ES-I3 (cell line): Measurements from ENCODE around the gene AGPAT3.

Experiments
- H3K36me3 ChIP-seq: 2 replicates; pipeline ENCODE4 v1.6.1; 2013; ENCODE audit warnings: mild to moderate bottlenecking, low read length, control low read depth, moderate library complexity; ENCODE audit not compliant: insufficient read depth
- H3K4me1 ChIP-seq: 2 replicates; pipeline ENCODE4 v1.6.1; 2013; ENCODE audit warnings: mild to moderate bottlenecking, control low read depth, low read length; ENCODE audit not compliant: insufficient read depth
- H3K9ac ChIP-seq: 2 replicates; pipeline ENCODE4 v1.6.1; 2013; ENCODE audit warnings: low read depth, mild to moderate bottlenecking, low read length, moderate library complexity
- H3K9me3 ChIP-seq: 2 replicates; pipeline ENCODE4 v1.6.1; 2013; ENCODE audit warnings: mild to moderate bottlenecking, low read length, moderate library complexity; ENCODE audit not compliant: control insufficient read depth, insufficient read depth

AGPAT3 gene

GRCh38 chr21:43981871-43982210 is 116.8 kb downstream of the AGPAT3 start:
- H3K9ac ChIP-seq = no peak overlapping the region
- H3K36me3 ChIP-seq = no peaks in the 10 kb centered on the region
- peaks cover 5% of the 10 kb centered on the region for H3K4me1 ChIP-seq
- H3K9me3 ChIP-seq = no peaks in the 10 kb centered on the region

GRCh38 chr21:43982489-43983078 is 117.6 kb downstream of the AGPAT3 start:
- H3K4me1 ChIP-seq = peaks cover 5% of the 10 kb centered on the region
- no peak overlapping the region for H3K9ac ChIP-seq
- no peaks in the 10 kb centered on the region for H3K9me3 ChIP-seq
- no peaks in the 10 kb centered on the region for H3K36me3 ChIP-seq

- Histone ChIP-seq H3K9ac (no peak overlapping the region), H3K4me1 (peaks cover 5% of the 10 kb centered on the region), H3K9me3 (no peaks in the 10 kb centered on the region), H3K36me3 (no peaks in the 10 kb centered on the region)
Measured at GRCh38 chr21:43983390-43983789, 118.4 kb downstream of the AGPAT3 start.

GRCh38 chr21:43983860-43984420 is 118.9 kb downstream of the AGPAT3 start:
- no peak overlapping the region for H3K9ac ChIP-seq
- peaks cover 5% of the 10 kb centered on the region for H3K4me1 ChIP-seq
- no peaks in the 10 kb centered on the region for H3K36me3 ChIP-seq
- no peaks in the 10 kb centered on the region for H3K9me3 ChIP-seq

DNA sequence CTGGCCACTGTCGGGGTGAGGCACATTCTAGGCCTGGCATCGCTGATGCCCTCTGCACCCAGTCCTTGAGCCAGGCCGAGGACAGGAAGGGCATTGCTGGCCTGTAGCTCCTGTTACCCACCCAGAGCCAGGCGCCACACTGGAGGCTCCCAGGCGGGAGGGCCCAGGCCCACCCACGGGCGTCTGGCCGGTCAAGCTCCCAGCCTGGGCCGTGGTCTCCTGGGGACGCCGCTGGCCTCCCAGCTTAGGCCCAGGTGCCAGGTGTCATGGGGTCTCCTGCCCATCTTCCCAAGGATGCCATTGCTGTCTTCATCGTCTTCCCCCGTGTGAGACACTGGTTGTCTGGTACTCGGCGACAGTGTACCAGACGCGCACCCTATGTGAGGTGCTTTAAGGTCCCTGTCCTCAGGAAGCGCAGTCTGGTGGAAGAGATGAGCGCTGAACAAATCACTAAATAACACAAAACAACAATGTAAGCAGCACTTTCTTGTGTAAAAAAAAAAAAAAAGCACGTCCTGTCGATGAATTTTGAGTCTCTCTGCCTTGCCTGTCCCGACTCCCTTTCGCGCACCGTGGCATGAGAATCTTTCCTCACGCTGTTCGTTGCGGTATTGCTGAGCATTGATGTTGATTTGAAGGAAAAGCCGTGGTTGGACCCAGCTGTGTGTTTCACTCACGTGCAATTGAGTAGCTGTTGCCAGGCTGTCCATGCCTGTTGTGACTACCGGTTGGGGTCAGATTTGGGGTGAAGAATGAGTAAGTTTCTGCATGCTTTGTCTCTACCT is 120.1 kb downstream of the AGPAT3 start:
- H3K9me3 ChIP-seq = no peaks in the 10 kb centered on the region
- peaks cover 5% of the 10 kb centered on the region for H3K4me1 ChIP-seq
- H3K9ac ChIP-seq = peak overlapping the region; percentile 21; the same call in 1 of the 2 replicates
- no peaks in the 10 kb centered on the region for H3K36me3 ChIP-seq

GRCh38 chr21:43985690-43986251 is 120.7 kb downstream of the AGPAT3 start:
- Histone ChIP-seq H3K9me3 (no peaks in the 10 kb centered on the region), H3K36me3 (no peaks in the 10 kb centered on the region), H3K4me1 (peaks cover 5% of the 10 kb centered on the region), H3K9ac (peak overlapping the region; percentile 21; the same call in 1 of the 2 replicates)

DNA sequence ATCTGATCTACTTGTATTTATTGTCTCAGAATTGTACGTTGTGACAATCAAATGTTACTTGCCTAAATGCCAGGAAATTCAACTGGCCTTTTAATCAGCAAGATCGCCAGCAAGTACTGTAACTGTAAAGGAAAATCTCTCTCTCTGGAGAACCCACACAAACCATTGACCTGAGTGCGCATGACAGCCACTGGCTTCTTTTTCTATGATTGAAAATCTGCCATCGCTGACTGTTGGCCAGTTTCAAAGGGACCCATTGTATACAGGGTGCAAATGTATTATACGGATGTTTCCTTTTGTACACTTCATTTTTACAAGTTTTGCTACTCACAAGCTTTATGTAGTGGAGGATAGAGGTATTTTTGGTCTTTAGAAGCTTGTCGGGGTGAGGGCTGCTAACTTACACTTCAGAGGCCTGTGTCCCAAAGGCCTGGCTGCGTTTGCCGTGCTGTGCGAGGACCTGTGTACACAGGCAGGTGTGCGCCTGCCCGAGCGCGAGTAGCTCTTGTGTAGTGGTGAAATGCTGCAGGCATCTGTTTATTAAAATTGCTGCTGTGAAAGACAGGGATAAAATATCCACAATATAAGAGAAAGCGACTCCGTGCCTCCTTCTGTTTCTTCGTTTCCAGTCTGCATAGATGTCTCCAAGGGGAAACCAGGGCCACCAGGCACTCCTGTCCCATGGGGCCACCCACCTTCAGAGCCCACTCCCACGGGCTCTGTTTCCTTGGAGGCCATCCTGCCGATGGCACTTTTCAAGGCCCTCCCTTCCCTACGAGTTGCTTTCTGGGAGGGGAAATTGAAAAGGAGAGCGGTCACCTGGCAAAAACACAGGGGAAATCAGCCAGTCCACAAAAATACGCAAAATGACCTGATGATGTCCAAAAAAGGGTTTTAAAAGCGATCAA is 121.8 kb downstream of the AGPAT3 start:
- 0 out of 2 replicates have a peak overlapping the region, but pooled peaks have one; percentile 21 for H3K9ac ChIP-seq
- no peaks in the 10 kb centered on the region for H3K9me3 ChIP-seq
- peaks cover 5% of the 10 kb centered on the region for H3K4me1 ChIP-seq

DNA sequence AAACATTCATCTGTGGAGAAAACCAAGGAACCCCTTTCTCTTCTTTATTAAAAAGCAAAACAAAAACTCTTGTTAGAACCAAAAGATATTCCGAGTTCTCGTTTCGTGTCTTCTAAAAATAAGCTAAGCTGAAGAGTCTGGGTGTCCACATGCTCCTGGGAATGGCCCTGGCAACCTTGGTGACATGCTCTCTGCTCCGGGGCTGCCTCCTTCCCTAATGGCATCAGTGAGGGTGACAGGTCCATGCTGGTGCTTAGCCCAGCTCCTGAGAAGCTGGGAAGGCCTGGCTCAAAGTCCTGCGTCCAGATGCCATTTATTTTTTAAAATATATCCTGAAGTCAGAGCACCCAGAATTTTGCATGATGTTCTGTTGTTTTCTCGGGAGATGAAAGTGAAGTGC is 122.5 kb downstream of the AGPAT3 start:
- H3K9me3 ChIP-seq = no peaks in the 10 kb centered on the region
- H3K4me1 ChIP-seq = peaks cover 5% of the 10 kb centered on the region

More for the DNA sequence above, 121.8 kb downstream of the AGPAT3 start:
- H3K36me3 ChIP-seq = no peaks in the 10 kb centered on the region

GRCh38 chr21:43988016-43988415 is 123.0 kb downstream of the AGPAT3 start:
- Histone ChIP-seq H3K4me1 (peaks cover 5% of the 10 kb centered on the region), H3K9ac (no peak overlapping the region), H3K9me3 (no peaks in the 10 kb centered on the region), H3K36me3 (no peaks in the 10 kb centered on the region)

More for the DNA sequence above, 122.5 kb downstream of the AGPAT3 start:
- Histone ChIP-seq H3K36me3 (no peaks in the 10 kb centered on the region), H3K9ac (no peak overlapping the region)

DNA sequence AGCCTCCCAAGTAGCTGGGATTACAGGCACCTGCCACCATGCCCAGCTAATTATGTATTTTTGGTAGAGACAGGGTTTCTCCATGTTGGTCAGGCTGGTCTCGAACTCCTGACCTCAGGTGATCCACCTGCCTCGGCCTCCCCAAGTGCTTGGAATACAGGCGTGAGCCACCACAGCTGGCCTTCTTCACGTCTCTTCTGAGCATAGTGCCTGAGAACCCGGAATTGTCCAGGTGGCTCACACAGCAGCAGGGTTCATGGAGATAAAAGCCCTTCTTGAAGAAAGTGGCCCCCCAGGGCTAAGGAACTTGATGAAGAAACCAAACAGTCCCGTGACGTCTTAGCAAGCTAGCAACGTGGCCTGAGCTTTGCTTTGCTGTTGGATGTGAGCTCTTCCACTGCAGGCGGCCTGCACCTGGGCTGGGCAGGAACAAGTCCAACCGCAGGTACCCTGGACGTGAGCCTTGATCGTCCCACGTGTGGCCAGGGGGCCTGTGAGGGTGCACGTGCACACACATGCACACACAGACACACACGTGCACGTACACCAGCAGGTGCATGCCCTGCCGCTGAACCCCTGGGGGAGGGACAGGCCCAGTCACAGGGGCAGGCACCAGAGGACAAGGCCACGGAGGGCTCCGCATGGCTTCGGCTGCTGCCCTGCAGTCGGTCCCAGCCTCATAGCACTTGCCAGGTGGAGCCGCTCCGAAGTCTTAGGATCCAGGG is 123.6 kb downstream of the AGPAT3 start:
- Histone ChIP-seq H3K9me3 (no peaks in the 10 kb centered on the region), H3K4me1 (peaks cover 5% of the 10 kb centered on the region), H3K9ac (no peak overlapping the region), H3K36me3 (no peaks in the 10 kb centered on the region)

- Histone ChIP-seq H3K36me3 (no peaks in the 10 kb centered on the region), H3K9ac (no peak overlapping the region), H3K4me1 (peaks cover 5% of the 10 kb centered on the region), H3K9me3 (no peaks in the 10 kb centered on the region)
Measured at GRCh38 chr21:43989401-43989800, 124.4 kb downstream of the AGPAT3 start.

DNA sequence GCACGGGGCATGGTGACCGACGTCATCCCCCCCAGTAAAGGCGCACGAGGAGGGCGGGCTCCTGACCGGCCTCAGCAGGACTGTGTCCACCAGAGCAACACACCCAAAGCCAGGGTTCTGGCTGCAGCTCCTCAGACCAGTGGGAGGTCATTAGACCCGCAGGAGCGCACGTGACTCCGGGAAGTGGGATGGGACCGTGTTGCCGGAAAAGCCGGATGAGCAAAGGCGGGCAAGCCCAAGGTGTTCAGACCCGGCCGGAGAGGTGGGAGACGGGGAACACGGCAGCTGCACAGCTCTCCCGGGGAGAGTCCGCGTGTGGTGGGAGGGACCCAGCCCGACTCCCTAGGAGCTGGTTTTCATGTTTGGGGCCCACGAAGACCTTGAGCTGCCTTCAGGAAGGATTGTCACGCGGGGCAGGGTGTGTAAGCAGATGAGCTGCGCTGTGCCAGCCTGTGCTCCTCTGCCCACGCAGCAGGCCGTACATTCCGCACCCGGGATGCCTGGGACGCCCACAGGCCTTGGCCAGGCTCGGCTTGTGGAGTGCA is 126.5 kb downstream of the AGPAT3 start:
- Histone ChIP-seq H3K9ac (no peak overlapping the region), H3K4me1 (no peaks in the 10 kb centered on the region), H3K36me3 (no peaks in the 10 kb centered on the region), H3K9me3 (no peaks in the 10 kb centered on the region)

DNA sequence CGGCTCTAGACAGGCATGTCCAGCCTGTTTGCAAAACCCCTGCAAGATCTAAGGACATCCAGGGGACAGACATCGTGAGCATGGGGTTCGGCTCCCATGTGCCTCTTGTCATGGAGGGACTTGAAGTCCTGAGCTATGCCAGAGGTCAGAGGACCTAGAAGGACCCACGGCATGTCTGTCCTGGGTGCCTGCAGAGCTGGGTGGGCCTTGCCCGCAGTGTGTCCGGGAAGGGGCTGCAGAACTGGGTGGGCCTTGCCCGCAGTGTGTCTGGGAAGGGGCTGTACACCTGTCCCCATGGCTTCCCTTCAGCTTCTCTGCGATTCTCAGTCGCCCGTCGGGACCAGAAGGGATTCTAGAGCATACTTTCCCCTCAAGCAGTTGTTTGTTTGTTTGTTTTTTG is 127.1 kb downstream of the AGPAT3 start:
- Histone ChIP-seq H3K9me3 (no peaks in the 10 kb centered on the region), H3K4me1 (no peaks in the 10 kb centered on the region), H3K36me3 (no peaks in the 10 kb centered on the region), H3K9ac (no peak overlapping the region)
